IPS DF 19.7 (cell line): Measurements from ENCODE around the gene HS3ST5.
"Not testable (repeated sequence)": the region's sequence is repeated elsewhere in the genome, so short reads cannot be mapped to it uniquely, and the experiment has no call there.

Source experiments
- DNase-seq: peaks from one replicate; pipeline ENCODE4 v3.0.0-alpha.2; 2013; ENCODE audit warnings: low read depth, low spot score

The HS3ST5 gene

GRCh38 chr6:114277220-114277619 lies 65.6 kb downstream of the HS3ST5 start:
- no peak for DNase-seq

GRCh38 chr6:114276783-114277182 lies 66.0 kb downstream of the HS3ST5 start:
- no peak for DNase-seq

- no peak for DNase-seq
Observed at GRCh38 chr6:114274836-114275235, 68.0 kb downstream of the HS3ST5 start.

- DNase-seq: no peak
Observed at GRCh38 chr6:114272582-114272981, 70.2 kb downstream of the HS3ST5 start.

GRCh38 chr6:114271405-114271804 lies 71.4 kb downstream of the HS3ST5 start:
- DNase-seq: no peak

- no peak for DNase-seq
Observed at GRCh38 chr6:114267897-114268296, 74.9 kb downstream of the HS3ST5 start.

- no peak for DNase-seq
Observed at GRCh38 chr6:114260810-114261209, 82.0 kb downstream of the HS3ST5 start.

GRCh38 chr6:114258376-114258775 lies 84.4 kb downstream of the HS3ST5 start:
- no peak for DNase-seq

- DNase-seq: no peak
Observed at GRCh38 chr6:114253431-114253830, 89.4 kb downstream of the HS3ST5 start.

GRCh38 chr6:114249522-114249921 lies 93.3 kb downstream of the HS3ST5 start:
- no peak for DNase-seq

GRCh38 chr6:114247101-114247500 lies 95.7 kb downstream of the HS3ST5 start:
- DNase-seq: no peak

GRCh38 chr6:114240796-114241195 lies 102.0 kb downstream of the HS3ST5 start:
- no peak for DNase-seq

- no peak for DNase-seq
Observed at GRCh38 chr6:114228675-114229074, 114.1 kb downstream of the HS3ST5 start.

- no peak for DNase-seq
Observed at GRCh38 chr6:114227944-114228468, 114.8 kb downstream of the HS3ST5 start.

- DNase-seq: no peak
Observed at GRCh38 chr6:114220241-114220640, 122.6 kb downstream of the HS3ST5 start.

GRCh38 chr6:114218437-114219340 lies 124.1 kb downstream of the HS3ST5 start:
- DNase-seq: no peak

GRCh38 chr6:114217996-114218395 lies 124.8 kb downstream of the HS3ST5 start:
- not testable (repeated sequence) for DNase-seq

- DNase-seq: no peak
Observed at GRCh38 chr6:114216789-114217467, 125.9 kb downstream of the HS3ST5 start.

GRCh38 chr6:114210467-114210866 lies 132.4 kb downstream of the HS3ST5 start:
- no peak for DNase-seq

- no peak for DNase-seq
Observed at GRCh38 chr6:114203460-114203859, 139.4 kb downstream of the HS3ST5 start.

GRCh38 chr6:114202389-114202788 lies 140.4 kb downstream of the HS3ST5 start:
- DNase-seq: peak; percentile 52

GRCh38 chr6:114200891-114201290 lies 141.9 kb downstream of the HS3ST5 start:
- no peak for DNase-seq
